HepG2 (cell line): ENCODE results near the gene CTDSP2. TPM values are rescaled to one million over a fixed set of nuclear protein-coding genes. Genes with fewer than 3 reads are reported as not detected.

Experiments
- BRF2 ChIP-seq: sonication (generic); formaldehyde crosslinking; IDR thresholded peaks from 2 replicates; pipeline ENCODE4 v1.8.1; 2022; ENCODE audit warnings: mild to moderate bottlenecking, missing genetic modification reagents
- CBX1 ChIP-seq: IDR thresholded peaks from one replicate; pipeline ENCODE4 v1.6.1; 2016; ENCODE audit warnings: antibody characterized with exemption, low read depth
- CREBL2 ChIP-seq: sonication (generic); formaldehyde crosslinking; IDR thresholded peaks from 2 replicates; pipeline ENCODE4 v1.8.1; 2023; ENCODE audit warnings: missing genetic modification reagents, mild to moderate bottlenecking, borderline replicate concordance
- FOSL2 ChIP-seq: sonication (generic); formaldehyde crosslinking; IDR thresholded peaks from 2 replicates; pipeline ENCODE4 v1.4.0; 2020; ENCODE audit warnings: missing genetic modification reagents
- IRF1 ChIP-seq: sonication (generic); formaldehyde crosslinking; IDR thresholded peaks from 2 replicates; pipeline ENCODE4 v1.4.0; 2020; ENCODE audit warnings: low read depth, mild to moderate bottlenecking, missing genetic modification reagents
- PITX1 ChIP-seq: sonication (generic); formaldehyde crosslinking; IDR thresholded peaks from 2 replicates; pipeline ENCODE4 v1.5.1; 2020; ENCODE audit warnings: mild to moderate bottlenecking, missing genetic modification reagents
- RARG ChIP-seq: sonication (generic); formaldehyde crosslinking; IDR thresholded peaks from 2 replicates; pipeline ENCODE4 v1.4.0; 2020; ENCODE audit warnings: low read depth, mild to moderate bottlenecking, missing genetic modification reagents
- SMC3 ChIP-seq: IDR thresholded peaks from 2 replicates; pipeline ENCODE4 v1.6.1; 2011; ENCODE audit warnings: low read length, improper control_type of control experiment
- TGIF2 ChIP-seq: IDR thresholded peaks from 2 replicates; pipeline ENCODE4 v1.6.1; 2016; ENCODE audit warnings: control low read depth, missing compliant biosample characterization
- TIGD3 ChIP-seq: sonication (generic); formaldehyde crosslinking; IDR thresholded peaks from 2 replicates; pipeline ENCODE4 v1.5.1; 2020; ENCODE audit warnings: mild to moderate bottlenecking, missing genetic modification reagents, borderline replicate concordance
- ZBTB7A ChIP-seq: sonication (generic); formaldehyde crosslinking; IDR thresholded peaks from 2 replicates; pipeline ENCODE4 v1.8.0; 2022; ENCODE audit warnings: mild to moderate bottlenecking, missing genetic modification reagents
- ZEB1 ChIP-seq: IDR thresholded peaks from 2 replicates; pipeline ENCODE4 v1.6.1; 2012; ENCODE audit warnings: mild to moderate bottlenecking, low read depth, inconsistent platforms; ENCODE audit not compliant: insufficient replicate concordance
- ZNF468 ChIP-seq: sonication (generic); formaldehyde crosslinking; IDR thresholded peaks from 2 replicates; pipeline ENCODE4 v1.8.0; 2022; ENCODE audit warnings: mild to moderate bottlenecking, moderate library complexity, missing genetic modification reagents
- ZNF607 ChIP-seq: sonication (generic); formaldehyde crosslinking; IDR thresholded peaks from 2 replicates; pipeline ENCODE4 v1.5.1; 2020; ENCODE audit warnings: missing genetic modification reagents, mild to moderate bottlenecking, borderline replicate concordance
- ZNF709 ChIP-seq: sonication (generic); formaldehyde crosslinking; IDR thresholded peaks from 2 replicates; pipeline ENCODE4 v1.5.0; 2020; ENCODE audit warnings: mild to moderate bottlenecking, missing genetic modification reagents
- polyA plus RNA-seq, 8 experiments: library from polyadenylated mRNA; depleted of rRNA in 3 of 8; stranded (reverse) in 7 of 8; unstranded in 1 of 8; fragments of >200 nt; fragmentation: Illumina TruSeq in 4 of 8; extraction: Trizol in 4 of 8; gene quantifications; 2 replicates each; pipeline versions ENCODE4 v1.2.1 to v1.2.3, GENCODE V29; 2011 to 2016; ENCODE audit warnings: low read depth in 4 of 8, missing spikeins in 1 of 8, mixed read lengths in 1 of 8; ENCODE audit not compliant: insufficient read depth in 1 of 8
- total RNA-seq, 5 experiments: library from RNA; depleted of rRNA; stranded (reverse); fragments of >200 nt; fragmentation: Illumina TruSeq; extraction: Trizol; gene quantifications; 2 replicates each; pipeline ENCODE4 v1.2.3, GENCODE V29; 2016; ENCODE audit warnings: low read depth in 1 of 5
- TF ChIP-seq, protein P1 (sequence below), 2 experiments: fragments of 450-650 bp in 1 of 2; sonication (generic) in 1 of 2; formaldehyde crosslinking in 1 of 2; IDR thresholded peaks; 2 replicates each; pipeline versions ENCODE4 v1.6.1 to v1.8.0; 2016 to 2022; ENCODE audit warnings: antibody characterized with exemption in 1 of 2, mild to moderate bottlenecking in 1 of 2, missing genetic modification reagents in 1 of 2

CTDSP2 gene
- total and polyA plus RNA-seq, 2 of the 13 experiments (the other 11 are each of a cell fraction or from before 2014, with no cell fraction given): 38.1 to 82.5 TPM

DNA sequence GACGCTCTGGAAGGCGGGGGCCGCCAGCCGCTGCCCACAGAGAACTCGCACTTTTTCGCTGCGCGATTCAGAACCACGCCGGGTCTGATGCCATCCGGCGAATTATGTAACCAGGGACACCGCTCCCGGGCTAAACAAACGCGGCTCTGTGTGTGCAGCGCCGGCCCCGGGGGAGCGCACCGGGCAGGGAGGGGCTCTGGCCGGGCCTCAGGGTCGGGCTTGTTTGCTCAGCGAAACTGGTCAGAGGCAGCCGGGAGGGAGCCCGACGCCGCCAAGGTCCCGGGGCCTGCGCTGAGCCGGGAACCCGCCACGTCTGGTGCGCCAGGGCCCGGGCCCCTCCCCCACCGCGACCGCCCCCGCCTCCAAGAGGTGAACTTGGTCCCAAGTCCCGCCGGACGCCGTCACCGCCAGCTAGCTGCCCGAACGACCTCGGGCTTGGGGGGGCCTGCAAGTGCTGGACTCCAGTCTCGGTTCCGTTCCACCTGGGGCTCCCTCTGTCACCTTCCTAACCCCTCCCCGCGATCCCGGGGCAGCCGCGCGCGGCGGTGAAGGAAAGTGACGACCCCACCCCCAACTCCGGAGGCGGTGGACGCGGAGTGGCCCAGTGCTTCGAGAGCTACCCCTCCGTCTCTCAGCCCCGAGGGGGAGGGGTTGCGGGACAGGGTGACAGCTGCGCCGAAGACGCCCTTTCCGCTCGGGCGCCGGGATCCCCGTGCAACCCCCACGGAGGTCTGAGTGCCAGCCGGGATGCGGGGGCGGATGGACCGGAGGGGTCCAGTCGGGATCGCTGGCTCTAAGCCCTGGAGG lies 848 bp downstream of the CTDSP2 start (continued):
- TF ChIP-seq, protein P1, sequence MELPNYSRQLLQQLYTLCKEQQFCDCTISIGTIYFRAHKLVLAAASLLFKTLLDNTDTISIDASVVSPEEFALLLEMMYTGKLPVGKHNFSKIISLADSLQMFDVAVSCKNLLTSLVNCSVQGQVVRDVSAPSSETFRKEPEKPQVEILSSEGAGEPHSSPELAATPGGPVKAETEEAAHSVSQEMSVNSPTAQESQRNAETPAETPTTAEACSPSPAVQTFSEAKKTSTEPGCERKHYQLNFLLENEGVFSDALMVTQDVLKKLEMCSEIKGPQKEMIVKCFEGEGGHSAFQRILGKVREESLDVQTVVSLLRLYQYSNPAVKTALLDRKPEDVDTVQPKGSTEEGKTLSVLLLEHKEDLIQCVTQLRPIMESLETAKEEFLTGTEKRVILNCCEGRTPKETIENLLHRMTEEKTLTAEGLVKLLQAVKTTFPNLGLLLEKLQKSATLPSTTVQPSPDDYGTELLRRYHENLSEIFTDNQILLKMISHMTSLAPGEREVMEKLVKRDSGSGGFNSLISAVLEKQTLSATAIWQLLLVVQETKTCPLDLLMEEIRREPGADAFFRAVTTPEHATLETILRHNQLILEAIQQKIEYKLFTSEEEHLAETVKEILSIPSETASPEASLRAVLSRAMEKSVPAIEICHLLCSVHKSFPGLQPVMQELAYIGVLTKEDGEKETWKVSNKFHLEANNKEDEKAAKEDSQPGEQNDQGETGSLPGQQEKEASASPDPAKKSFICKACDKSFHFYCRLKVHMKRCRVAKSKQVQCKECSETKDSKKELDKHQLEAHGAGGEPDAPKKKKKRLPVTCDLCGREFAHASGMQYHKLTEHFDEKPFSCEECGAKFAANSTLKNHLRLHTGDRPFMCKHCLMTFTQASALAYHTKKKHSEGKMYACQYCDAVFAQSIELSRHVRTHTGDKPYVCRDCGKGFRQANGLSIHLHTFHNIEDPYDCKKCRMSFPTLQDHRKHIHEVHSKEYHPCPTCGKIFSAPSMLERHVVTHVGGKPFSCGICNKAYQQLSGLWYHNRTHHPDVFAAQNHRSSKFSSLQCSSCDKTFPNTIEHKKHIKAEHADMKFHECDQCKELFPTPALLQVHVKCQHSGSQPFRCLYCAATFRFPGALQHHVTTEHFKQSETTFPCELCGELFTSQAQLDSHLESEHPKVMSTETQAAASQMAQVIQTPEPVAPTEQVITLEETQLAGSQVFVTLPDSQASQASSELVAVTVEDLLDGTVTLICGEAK (IDR thresholded peaks at IDR 0.05): no peak
- TF ChIP-seq, protein P1 (CRISPR knock-in tag; IDR thresholded peaks at IDR 0.05): peak; percentile 19; the same call in 1 of the 2 replicates
- TF ChIP-seq BRF2 (CRISPR knock-in tag) (no peak), CBX1 (no peak), ZNF709 (CRISPR knock-in tag) (peak; percentile 4; the same call in 1 of the 2 replicates), CREBL2 (CRISPR knock-in tag) (peak; percentile 50; the same call in 1 of the 2 replicates), SMC3 (no peak), ZBTB7A (CRISPR knock-in tag) (peak; percentile 46; the same call in 1 of the 2 replicates), TIGD3 (CRISPR knock-in tag) (no peak), FOSL2 (CRISPR knock-in tag) (peak; percentile 65; the same call in 1 of the 2 replicates), ZEB1 (no peak), ZNF468 (CRISPR knock-in tag) (peak; percentile 69; the same call in 1 of the 2 replicates), TGIF2 (CRISPR knock-in tag) (peak; percentile 54; the same call in 1 of the 2 replicates), ZNF607 (CRISPR knock-in tag) (peak; percentile 14), PITX1 (CRISPR knock-in tag) (no peak; the same call in 1 of the 2 replicates), RARG (CRISPR knock-in tag) (no peak), IRF1 (no peak)
